ENCODE results near the gene GALT. TPM values are rescaled to one million over a fixed set of nuclear protein-coding genes. Genes with fewer than 3 reads are reported as not detected.

GALT gene
- total and polyA plus RNA-seq, 2 donors (not counting 1 experiment from before 2014, with no cell fraction given): 20.1 to 29.1 TPM

GRCh38 chr9:34675869-34676268, 29.4 kb downstream of the GALT start:
- Histone ChIP-seq H3K4me1 (ENCODE audit: control insufficient read depth, extremely low read depth, insufficient read depth, low read length) (no peaks in the 10 kb centered on the region), H3K27me3 (ENCODE audit: control insufficient read depth, insufficient read depth, low read length) (no peaks in the 10 kb centered on the region), H3K4me3 (replicated peaks in 1 of 4; ENCODE audit: control extremely low read depth in 1 of 4, insufficient read depth in 1 of 4, low read depth in 3 of 4, low read length in 4 of 4) (no peak overlapping the region), H3K36me3 (ENCODE audit: control insufficient read depth, insufficient read depth, low read length) (no peaks in the 10 kb centered on the region), H3K4me2 (ENCODE audit: extremely low read depth, insufficient read depth, low read length) (no peak overlapping the region), H3K9me3 (ENCODE audit: control insufficient read depth, insufficient read depth, low read depth, low read length) (no peaks in the 10 kb centered on the region), H3K27ac (ENCODE audit: insufficient read depth, low read length) (no peak overlapping the region), H3K9ac (ENCODE audit: insufficient read depth, low read length) (no peak overlapping the region), H3K79me2 (ENCODE audit: control insufficient read depth, insufficient read depth, low read length) (no peaks in the 10 kb centered on the region), H4K20me1 (ENCODE audit: control insufficient read depth, extremely low read depth, insufficient read depth, low read length) (no peaks in the 10 kb centered on the region), H2AFZ (ENCODE audit: low read length) (no peak overlapping the region)
- no peak for DNase-seq (ENCODE audit: low read depth in 2 of 2)
- TF ChIP-seq CTCF (conservative IDR thresholded peaks at IDR 0.05 in 1 of 2, IDR thresholded peaks at IDR 0.05 in 1 of 2; ENCODE audit: low read depth in 1 of 2, low read length in 2 of 2) (no peak), EZH2 (IDR thresholded peaks at IDR 0.05; ENCODE audit: low read length, missing control alignments) (no peak)

- DNase-seq (ENCODE audit: low read depth in 2 of 2): no peak
- no peaks in the 10 kb centered on the region for H3K27me3 ChIP-seq (ENCODE audit: control insufficient read depth, insufficient read depth, low read length)
- H3K4me1 ChIP-seq (ENCODE audit: control insufficient read depth, extremely low read depth, insufficient read depth, low read length): no peaks in the 10 kb centered on the region
- no peak overlapping the region for H3K4me3 ChIP-seq (replicated peaks in 1 of 4; ENCODE audit: control extremely low read depth in 1 of 4, insufficient read depth in 1 of 4, low read depth in 3 of 4, low read length in 4 of 4)
- no peaks in the 10 kb centered on the region for H4K20me1 ChIP-seq (ENCODE audit: control insufficient read depth, extremely low read depth, insufficient read depth, low read length)
- no peaks in the 10 kb centered on the region for H3K36me3 ChIP-seq (ENCODE audit: control insufficient read depth, insufficient read depth, low read length)
- no peak for TF ChIP-seq EZH2 (IDR thresholded peaks at IDR 0.05; ENCODE audit: low read length, missing control alignments)
- TF ChIP-seq CTCF (conservative IDR thresholded peaks at IDR 0.05 in 1 of 2, IDR thresholded peaks at IDR 0.05 in 1 of 2; ENCODE audit: low read depth in 1 of 2, low read length in 2 of 2): no peak
- no peak overlapping the region for H2AFZ ChIP-seq (ENCODE audit: low read length)
- H3K9me3 ChIP-seq (ENCODE audit: control insufficient read depth, insufficient read depth, low read depth, low read length): no peaks in the 10 kb centered on the region
- H3K4me2 ChIP-seq (ENCODE audit: extremely low read depth, insufficient read depth, low read length): no peak overlapping the region
- H3K27ac ChIP-seq (ENCODE audit: insufficient read depth, low read length): no peak overlapping the region
- H3K79me2 ChIP-seq (ENCODE audit: control insufficient read depth, insufficient read depth, low read length): no peaks in the 10 kb centered on the region
- no peak overlapping the region for H3K9ac ChIP-seq (ENCODE audit: insufficient read depth, low read length)
Observed at GRCh38 chr9:34684145-34684544, 37.7 kb downstream of the GALT start.

GRCh38 chr9:34684816-34685215, 38.3 kb downstream of the GALT start:
- Histone ChIP-seq H3K4me2 (ENCODE audit: extremely low read depth, insufficient read depth, low read length) (no peak overlapping the region), H2AFZ (ENCODE audit: low read length) (no peak overlapping the region), H3K36me3 (ENCODE audit: control insufficient read depth, insufficient read depth, low read length) (no peaks in the 10 kb centered on the region), H3K4me3 (replicated peaks in 1 of 4; ENCODE audit: control extremely low read depth in 1 of 4, insufficient read depth in 1 of 4, low read depth in 3 of 4, low read length in 4 of 4) (no peak overlapping the region), H3K79me2 (ENCODE audit: control insufficient read depth, insufficient read depth, low read length) (no peaks in the 10 kb centered on the region), H3K27me3 (ENCODE audit: control insufficient read depth, insufficient read depth, low read length) (no peaks in the 10 kb centered on the region), H3K9ac (ENCODE audit: insufficient read depth, low read length) (no peak overlapping the region), H4K20me1 (ENCODE audit: control insufficient read depth, extremely low read depth, insufficient read depth, low read length) (no peaks in the 10 kb centered on the region), H3K4me1 (ENCODE audit: control insufficient read depth, extremely low read depth, insufficient read depth, low read length) (no peaks in the 10 kb centered on the region), H3K27ac (ENCODE audit: insufficient read depth, low read length) (no peak overlapping the region), H3K9me3 (ENCODE audit: control insufficient read depth, insufficient read depth, low read depth, low read length) (no peaks in the 10 kb centered on the region)
- TF ChIP-seq CTCF (conservative IDR thresholded peaks at IDR 0.05 in 1 of 2, IDR thresholded peaks at IDR 0.05 in 1 of 2; ENCODE audit: low read depth in 1 of 2, low read length in 2 of 2): no peak
- no peak for TF ChIP-seq EZH2 (IDR thresholded peaks at IDR 0.05; ENCODE audit: low read length, missing control alignments)
- no peak for DNase-seq (ENCODE audit: low read depth in 2 of 2)
